Measurements from ENCODE around the gene CXCR2.

Gene CXCR2

GRCh38 chr2:218186355-218186766, 60.5 kb downstream of the CXCR2 start:
- peak; percentile 20 to 25 for DNase-seq (ENCODE audit: low read depth in 2 of 2)
